Measurements from ENCODE around the gene GPC2. TPM values are rescaled to one million over a fixed set of nuclear protein-coding genes. Genes with fewer than 3 reads are reported as not detected.

GPC2 gene
- total RNA-seq, 6 experiments from 2014 or later: 0.57 to 1.4 (median 0.86) TPM

DNA sequence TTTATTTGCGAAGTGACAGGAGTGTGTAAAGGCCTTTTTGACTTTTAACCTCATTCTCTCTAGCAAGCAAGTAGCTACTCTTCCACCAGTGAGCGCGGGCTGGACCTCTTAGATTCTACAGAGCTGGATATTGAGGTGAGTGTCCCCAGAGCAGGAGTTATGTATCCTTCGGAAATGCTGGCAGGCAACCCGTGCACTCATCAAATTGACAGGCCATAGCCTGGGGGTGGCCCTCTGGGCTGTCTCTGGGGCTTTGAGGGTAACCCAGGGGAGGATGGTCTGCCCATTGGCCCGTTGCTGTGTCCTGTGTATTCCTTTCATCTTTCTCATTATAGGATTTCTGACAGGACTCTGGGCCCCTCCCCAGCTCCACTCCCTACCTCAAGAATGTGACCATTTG, 36.5 kb upstream of the GPC2 start:
- DNase-seq: no peak
- H3K4me1 Mint-ChIP-seq (ENCODE audit: low read depth): peaks cover 9% of the 10 kb centered on the region
- TF ChIP-seq, protein P1, sequence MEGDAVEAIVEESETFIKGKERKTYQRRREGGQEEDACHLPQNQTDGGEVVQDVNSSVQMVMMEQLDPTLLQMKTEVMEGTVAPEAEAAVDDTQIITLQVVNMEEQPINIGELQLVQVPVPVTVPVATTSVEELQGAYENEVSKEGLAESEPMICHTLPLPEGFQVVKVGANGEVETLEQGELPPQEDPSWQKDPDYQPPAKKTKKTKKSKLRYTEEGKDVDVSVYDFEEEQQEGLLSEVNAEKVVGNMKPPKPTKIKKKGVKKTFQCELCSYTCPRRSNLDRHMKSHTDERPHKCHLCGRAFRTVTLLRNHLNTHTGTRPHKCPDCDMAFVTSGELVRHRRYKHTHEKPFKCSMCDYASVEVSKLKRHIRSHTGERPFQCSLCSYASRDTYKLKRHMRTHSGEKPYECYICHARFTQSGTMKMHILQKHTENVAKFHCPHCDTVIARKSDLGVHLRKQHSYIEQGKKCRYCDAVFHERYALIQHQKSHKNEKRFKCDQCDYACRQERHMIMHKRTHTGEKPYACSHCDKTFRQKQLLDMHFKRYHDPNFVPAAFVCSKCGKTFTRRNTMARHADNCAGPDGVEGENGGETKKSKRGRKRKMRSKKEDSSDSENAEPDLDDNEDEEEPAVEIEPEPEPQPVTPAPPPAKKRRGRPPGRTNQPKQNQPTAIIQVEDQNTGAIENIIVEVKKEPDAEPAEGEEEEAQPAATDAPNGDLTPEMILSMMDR (IDR thresholded peaks at IDR 0.05): no peak
- H3K27ac Mint-ChIP-seq: no peak overlapping the region
- no peaks in the 10 kb centered on the region for H3K9me3 Mint-ChIP-seq
- no peak overlapping the region for H3K4me3 Mint-ChIP-seq
- peaks cover 18% of the 10 kb centered on the region for H3K27me3 Mint-ChIP-seq (ENCODE audit: insufficient read depth)
- no peaks in the 10 kb centered on the region for H3K36me3 Mint-ChIP-seq (ENCODE audit: low read depth)

DNA sequence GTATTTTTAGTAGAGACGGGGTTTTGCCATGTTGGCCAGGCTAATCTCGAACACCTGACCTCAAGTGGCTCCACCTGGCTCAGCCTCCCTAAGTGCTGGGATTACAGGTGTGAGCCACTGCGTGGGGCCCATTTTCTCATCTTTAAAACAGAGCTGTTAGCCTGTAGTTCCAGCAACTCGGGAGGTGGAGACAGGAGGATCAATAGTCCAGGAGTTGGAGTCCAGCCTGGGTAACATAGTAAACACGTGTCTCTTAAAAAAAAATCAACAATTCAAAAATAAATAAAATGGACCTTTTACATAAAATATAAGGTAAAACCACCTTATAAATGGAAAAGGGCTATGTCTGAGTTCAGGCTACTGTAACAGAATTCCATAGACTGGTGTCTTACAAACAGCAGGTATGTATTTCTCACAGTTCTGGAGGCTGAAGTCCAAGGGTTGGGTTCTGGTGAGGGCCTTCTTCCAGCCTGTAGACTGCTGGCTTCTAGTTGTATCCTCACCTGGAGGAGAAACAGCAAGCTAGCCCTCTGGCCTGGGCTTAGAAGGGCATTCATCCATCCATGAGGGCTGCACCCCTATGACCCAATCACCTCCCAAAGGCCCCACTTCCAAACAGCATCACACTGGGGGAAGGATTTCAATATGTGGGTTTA, 35.6 kb upstream of the GPC2 start:
- Mint-ChIP-seq H3K27ac (no peak overlapping the region), H3K4me1 (ENCODE audit: low read depth) (peaks cover 8% of the 10 kb centered on the region), H3K9me3 (no peaks in the 10 kb centered on the region), H3K27me3 (ENCODE audit: insufficient read depth) (peaks cover 23% of the 10 kb centered on the region), H3K4me3 (no peak overlapping the region), H3K36me3 (ENCODE audit: low read depth) (no peaks in the 10 kb centered on the region)
- TF ChIP-seq, protein P1 (IDR thresholded peaks at IDR 0.05): no peak
- no peak for DNase-seq

DNA sequence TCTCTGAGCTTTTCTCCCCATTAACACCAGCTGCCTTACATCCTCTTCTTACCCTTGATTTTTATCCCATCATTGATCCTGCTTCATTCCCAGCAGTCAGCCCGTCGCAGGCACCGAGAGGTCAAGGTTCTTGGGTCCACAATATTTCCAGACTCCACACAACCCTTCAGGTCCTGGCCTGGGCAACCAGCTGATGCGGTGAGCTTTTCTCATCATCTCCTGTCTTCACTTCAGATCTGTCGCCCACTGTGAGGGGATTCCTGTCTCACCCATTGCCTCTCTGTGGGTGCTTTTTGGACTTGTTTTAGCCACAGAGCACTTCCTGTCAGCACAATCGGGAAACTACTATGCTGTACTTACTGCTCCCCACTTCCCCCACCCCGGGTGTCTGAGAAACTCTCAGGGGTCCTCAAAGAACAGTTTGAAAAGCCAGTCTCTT, 34.2 kb upstream of the GPC2 start:
- TF ChIP-seq, protein P1 (IDR thresholded peaks at IDR 0.05): no peak
- H3K4me1 Mint-ChIP-seq (ENCODE audit: low read depth): no peaks in the 10 kb centered on the region
- no peaks in the 10 kb centered on the region for H3K36me3 Mint-ChIP-seq (ENCODE audit: low read depth)
- no peak overlapping the region for H3K27ac Mint-ChIP-seq
- H3K4me3 Mint-ChIP-seq: no peak overlapping the region
- DNase-seq: no peak
- H3K9me3 Mint-ChIP-seq: no peaks in the 10 kb centered on the region
- peaks cover 28% of the 10 kb centered on the region for H3K27me3 Mint-ChIP-seq (ENCODE audit: insufficient read depth)

DNA sequence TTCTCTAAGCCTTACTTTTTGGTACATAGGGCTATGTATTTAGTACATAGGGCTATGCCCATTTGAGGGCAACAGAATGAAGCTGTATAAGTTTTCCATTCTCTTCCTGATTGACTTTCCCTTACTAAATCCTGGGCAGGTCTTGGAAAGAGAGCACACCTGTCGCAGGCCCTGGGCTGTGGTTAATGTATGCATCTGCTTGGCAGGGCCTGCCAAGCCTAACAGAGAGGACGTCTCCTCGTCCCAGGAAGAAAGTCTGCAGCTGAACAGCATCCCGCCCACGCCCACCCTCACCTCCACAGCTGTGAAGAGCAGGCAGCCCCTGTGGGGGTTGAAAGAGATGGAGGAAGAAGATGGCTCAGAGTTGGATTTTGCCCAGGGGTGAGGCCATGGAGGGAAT, 33.6 kb upstream of the GPC2 start:
- Mint-ChIP-seq H3K4me1 (ENCODE audit: low read depth) (no peaks in the 10 kb centered on the region), H3K9me3 (no peaks in the 10 kb centered on the region), H3K36me3 (ENCODE audit: low read depth) (no peaks in the 10 kb centered on the region), H3K27me3 (ENCODE audit: insufficient read depth) (peaks cover 29% of the 10 kb centered on the region), H3K27ac (no peak overlapping the region), H3K4me3 (no peak overlapping the region)
- no peak for DNase-seq
- TF ChIP-seq, protein P1 (IDR thresholded peaks at IDR 0.05): no peak

DNA sequence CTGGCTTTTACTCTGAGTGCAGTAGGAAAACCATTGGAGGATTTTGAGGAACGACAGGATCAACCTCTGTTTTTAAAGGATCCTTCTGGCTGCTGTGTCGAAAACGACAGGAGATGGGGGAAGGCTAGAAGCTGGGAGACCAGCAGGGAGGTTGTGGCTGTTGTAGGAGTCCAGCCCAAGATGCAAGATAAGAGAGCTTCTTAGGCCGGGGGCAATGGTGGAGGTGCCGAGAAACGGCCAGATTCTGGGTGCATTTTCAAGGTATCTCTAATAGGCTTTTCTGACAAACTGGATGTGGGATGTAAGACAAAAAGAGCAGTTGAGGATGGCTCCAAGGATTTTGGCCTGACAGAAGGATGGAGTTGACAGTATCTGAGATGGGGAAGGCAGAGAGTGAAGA, 32.3 kb upstream of the GPC2 start:
- TF ChIP-seq, protein P1 (IDR thresholded peaks at IDR 0.05): no peak
- peaks cover 31% of the 10 kb centered on the region for H3K27me3 Mint-ChIP-seq (ENCODE audit: insufficient read depth)
- H3K4me1 Mint-ChIP-seq (ENCODE audit: low read depth): no peaks in the 10 kb centered on the region
- H3K4me3 Mint-ChIP-seq: no peak overlapping the region
- no peak for DNase-seq
- no peaks in the 10 kb centered on the region for H3K9me3 Mint-ChIP-seq
- no peaks in the 10 kb centered on the region for H3K36me3 Mint-ChIP-seq (ENCODE audit: low read depth)
- no peak overlapping the region for H3K27ac Mint-ChIP-seq
